ENCODE data around the gene ARHGAP15.
A peak's percentile ranks its signal among the peaks of the same experiment; 100 is the strongest.

ARHGAP15 gene

DNA sequence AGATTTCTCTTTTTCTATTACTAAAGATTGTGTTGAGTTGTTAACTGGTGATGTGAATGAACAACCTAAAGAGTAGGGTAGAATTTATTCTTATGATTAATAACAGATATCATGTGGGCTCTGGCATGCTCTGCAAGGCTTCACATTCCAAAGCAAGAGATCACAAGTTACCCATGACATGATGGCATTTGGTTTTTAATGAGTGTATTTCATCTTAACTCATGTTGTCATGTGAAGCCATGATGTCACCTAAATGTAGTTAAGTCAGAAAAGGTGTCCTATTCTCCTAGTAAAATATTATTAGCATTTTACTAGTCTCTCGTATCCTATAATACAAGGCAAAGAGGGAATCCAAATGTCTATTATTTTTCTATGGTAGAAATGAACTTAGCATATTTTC, 678.0 kb downstream of the ARHGAP15 start:
- H3K4me3 ChIP-seq (ENCODE audit: low read depth, low read length): no peak overlapping the region
- TF ChIP-seq, protein P1, sequence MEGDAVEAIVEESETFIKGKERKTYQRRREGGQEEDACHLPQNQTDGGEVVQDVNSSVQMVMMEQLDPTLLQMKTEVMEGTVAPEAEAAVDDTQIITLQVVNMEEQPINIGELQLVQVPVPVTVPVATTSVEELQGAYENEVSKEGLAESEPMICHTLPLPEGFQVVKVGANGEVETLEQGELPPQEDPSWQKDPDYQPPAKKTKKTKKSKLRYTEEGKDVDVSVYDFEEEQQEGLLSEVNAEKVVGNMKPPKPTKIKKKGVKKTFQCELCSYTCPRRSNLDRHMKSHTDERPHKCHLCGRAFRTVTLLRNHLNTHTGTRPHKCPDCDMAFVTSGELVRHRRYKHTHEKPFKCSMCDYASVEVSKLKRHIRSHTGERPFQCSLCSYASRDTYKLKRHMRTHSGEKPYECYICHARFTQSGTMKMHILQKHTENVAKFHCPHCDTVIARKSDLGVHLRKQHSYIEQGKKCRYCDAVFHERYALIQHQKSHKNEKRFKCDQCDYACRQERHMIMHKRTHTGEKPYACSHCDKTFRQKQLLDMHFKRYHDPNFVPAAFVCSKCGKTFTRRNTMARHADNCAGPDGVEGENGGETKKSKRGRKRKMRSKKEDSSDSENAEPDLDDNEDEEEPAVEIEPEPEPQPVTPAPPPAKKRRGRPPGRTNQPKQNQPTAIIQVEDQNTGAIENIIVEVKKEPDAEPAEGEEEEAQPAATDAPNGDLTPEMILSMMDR (conservative IDR thresholded peaks at IDR 0.05; ENCODE audit: low read depth, low read length): no peak
- DNase-seq (ENCODE audit: low read depth): peak; percentile 10

DNA sequence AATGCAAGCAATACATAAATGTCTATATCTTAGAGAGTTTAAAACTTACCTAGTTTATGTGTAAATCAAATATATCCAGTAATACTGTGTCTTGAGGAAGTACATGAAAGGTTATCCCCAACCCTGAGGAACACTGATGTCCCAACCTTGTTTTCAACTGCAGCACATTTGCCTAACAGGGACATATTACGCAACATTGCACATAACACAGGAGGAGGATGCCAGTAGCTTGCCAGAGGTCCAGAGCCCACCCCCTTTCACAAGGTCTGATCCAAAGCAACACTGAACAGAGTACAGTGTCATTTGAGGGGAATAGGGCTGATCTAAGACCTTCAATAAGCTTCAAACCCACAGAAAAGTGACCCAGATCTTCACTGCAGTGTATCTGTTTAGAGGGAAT, 678.5 kb downstream of the ARHGAP15 start:
- H3K4me3 ChIP-seq (ENCODE audit: low read depth, low read length): no peak overlapping the region
- peak; percentile 22 for DNase-seq (ENCODE audit: low read depth)
- TF ChIP-seq, protein P1 (conservative IDR thresholded peaks at IDR 0.05; ENCODE audit: low read depth, low read length): no peak

DNA sequence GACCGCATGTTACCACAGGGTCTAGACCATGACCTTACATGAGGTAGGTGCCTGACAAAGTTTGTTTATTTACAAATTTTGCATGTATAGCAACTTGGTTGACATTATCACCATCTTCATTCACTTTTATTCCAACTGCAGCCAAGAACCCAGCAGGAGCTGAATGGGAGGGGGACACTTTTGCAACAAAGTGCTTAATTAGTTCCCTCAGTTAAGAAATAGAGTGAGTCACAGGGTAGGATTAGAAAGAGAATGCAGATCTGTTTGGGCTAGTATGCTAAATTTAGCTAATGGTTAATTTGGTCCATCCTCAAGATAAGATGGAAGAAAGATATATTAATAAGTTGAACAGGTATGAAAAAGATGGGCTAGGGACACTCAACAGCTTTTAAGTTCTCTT, 678.9 kb downstream of the ARHGAP15 start:
- H3K4me3 ChIP-seq (ENCODE audit: low read depth, low read length): no peak overlapping the region
- DNase-seq (ENCODE audit: low read depth): no peak
- TF ChIP-seq, protein P1 (conservative IDR thresholded peaks at IDR 0.05; ENCODE audit: low read depth, low read length): no peak

DNA sequence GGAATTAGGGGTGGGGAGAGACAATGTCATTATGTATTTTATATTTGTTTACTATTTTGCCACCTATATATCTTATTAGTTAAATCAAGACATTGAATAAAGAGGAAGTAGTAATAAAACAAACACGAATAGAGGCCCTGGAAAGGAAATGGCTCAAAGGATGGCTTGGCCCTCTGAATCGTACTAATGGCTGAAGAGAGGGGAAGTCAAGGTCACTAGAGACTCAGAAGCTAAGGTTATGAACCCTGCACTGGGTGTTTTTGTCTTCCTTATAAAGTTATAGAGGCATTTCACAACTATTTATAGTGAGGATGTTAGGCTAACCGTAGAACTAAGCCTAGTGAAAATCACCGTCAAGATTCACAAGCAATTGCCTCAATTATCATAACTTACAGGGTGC, 685.9 kb downstream of the ARHGAP15 start:
- DNase-seq (ENCODE audit: low read depth): no peak
- no peak overlapping the region for H3K4me3 ChIP-seq (ENCODE audit: low read depth, low read length)
- TF ChIP-seq, protein P1 (conservative IDR thresholded peaks at IDR 0.05; ENCODE audit: low read depth, low read length): no peak

DNA sequence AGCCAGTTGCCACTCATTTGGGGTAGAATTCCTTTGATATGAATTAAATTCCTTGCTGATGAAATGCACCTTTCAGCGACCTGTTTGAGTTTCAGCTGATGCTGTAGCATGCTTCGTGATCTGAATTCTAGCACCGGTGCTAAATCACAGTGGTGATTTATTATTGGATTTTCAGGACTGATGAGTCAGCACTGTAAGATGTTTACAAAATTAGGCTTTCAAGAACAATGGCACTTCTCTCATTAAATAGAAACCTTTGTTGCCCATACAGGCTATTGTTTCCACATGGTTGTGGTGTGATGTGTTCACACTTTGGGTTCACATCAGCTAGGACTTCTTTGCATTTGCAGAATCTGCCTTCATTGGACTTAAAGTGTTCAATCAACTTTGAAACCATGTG, 687.7 kb downstream of the ARHGAP15 start:
- no peak for DNase-seq (ENCODE audit: low read depth)
- TF ChIP-seq, protein P1 (conservative IDR thresholded peaks at IDR 0.05; ENCODE audit: low read depth, low read length): no peak
- no peak overlapping the region for H3K4me3 ChIP-seq (ENCODE audit: low read depth, low read length)

All from choroid plexus epithelial cell (primary cell).